Measurements from ENCODE around the gene GLI3.

The GLI3 gene

GRCh38 chr7:42192851-42193461 lies 44.1 kb downstream of the GLI3 start (continued):
- peak; percentile 66; the same call in 1 of the 2 replicates for TF ChIP-seq ZNF398 (tag by site-specific recombination; IDR thresholded peaks at IDR 0.05)

- CTCF ChIA-PET = interaction anchor here (1.0 kb wide), 1 partner anchor 251 kb away, joined by 3 read pairs; no protein-coding TSS in a partner anchor
- Histone ChIP-seq H3K36me3 (ENCODE audit: control insufficient read depth in 2 of 2, insufficient read depth in 1 of 2, low read length in 2 of 2) (no peaks in the 10 kb centered on the region), H3K9me3 (ENCODE audit: control insufficient read depth, insufficient read depth, low read depth, low read length) (no peaks in the 10 kb centered on the region), H3K27ac (ENCODE audit: extremely low read depth, low read depth, low read length) (0 out of 2 replicates have a peak overlapping the region, but pooled peaks have one; percentile 87), H3K4me1 (ENCODE audit: control insufficient read depth, insufficient read depth, low read length) (peaks cover 26% of the 10 kb centered on the region), H3K4me3 (ENCODE audit: low read depth, low read length) (no peak overlapping the region)
- no peak for TF ChIP-seq ZNF76 (tag by site-specific recombination; IDR thresholded peaks at IDR 0.05; ENCODE audit: borderline replicate concordance, low read depth)
- 0 out of 2 replicates have a peak, but pooled peaks have one; percentile 39 for TF ChIP-seq PRDM6 (tag by site-specific recombination; IDR thresholded peaks at IDR 0.05)
- POLR2A ChIA-PET = no interaction called here
These were observed 44.9 kb downstream of the GLI3 start for GRCh38 chr7:42192066-42192465.

DNA sequence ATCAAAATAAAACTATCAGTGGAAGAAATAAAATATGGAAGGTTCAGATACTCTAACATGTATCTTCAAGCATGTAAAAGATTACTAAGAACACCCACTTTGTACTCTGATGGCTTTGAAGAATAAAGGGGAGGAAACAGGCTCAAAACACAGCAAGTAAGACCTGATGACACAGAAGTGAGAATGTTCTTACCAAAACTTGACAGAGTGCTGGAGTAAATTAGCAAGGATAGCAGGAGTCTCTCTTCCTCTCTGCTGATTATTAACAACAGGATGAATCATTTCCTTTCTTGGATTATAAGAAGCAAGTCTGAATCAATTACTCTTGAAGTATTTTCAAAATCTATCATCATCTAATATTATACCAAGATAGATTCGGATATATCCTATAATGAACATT lies 47.5 kb downstream of the GLI3 start:
- H3K9me3 ChIP-seq (ENCODE audit: control insufficient read depth, insufficient read depth, low read depth, low read length) = no peaks in the 10 kb centered on the region
- CTCF ChIA-PET = no interaction called here
- peaks cover 25% of the 10 kb centered on the region for H3K4me1 ChIP-seq (ENCODE audit: control insufficient read depth, insufficient read depth, low read length)
- no peak overlapping the region for H3K27ac ChIP-seq (ENCODE audit: extremely low read depth, low read depth, low read length)
- no peaks in the 10 kb centered on the region for H3K36me3 ChIP-seq (ENCODE audit: control insufficient read depth in 2 of 2, insufficient read depth in 1 of 2, low read length in 2 of 2)
- H3K4me3 ChIP-seq (ENCODE audit: low read depth, low read length) = no peak overlapping the region
- no peak for TF ChIP-seq ZNF548 (tag by site-specific recombination; IDR thresholded peaks at IDR 0.05)
- TF ChIP-seq, protein P1, sequence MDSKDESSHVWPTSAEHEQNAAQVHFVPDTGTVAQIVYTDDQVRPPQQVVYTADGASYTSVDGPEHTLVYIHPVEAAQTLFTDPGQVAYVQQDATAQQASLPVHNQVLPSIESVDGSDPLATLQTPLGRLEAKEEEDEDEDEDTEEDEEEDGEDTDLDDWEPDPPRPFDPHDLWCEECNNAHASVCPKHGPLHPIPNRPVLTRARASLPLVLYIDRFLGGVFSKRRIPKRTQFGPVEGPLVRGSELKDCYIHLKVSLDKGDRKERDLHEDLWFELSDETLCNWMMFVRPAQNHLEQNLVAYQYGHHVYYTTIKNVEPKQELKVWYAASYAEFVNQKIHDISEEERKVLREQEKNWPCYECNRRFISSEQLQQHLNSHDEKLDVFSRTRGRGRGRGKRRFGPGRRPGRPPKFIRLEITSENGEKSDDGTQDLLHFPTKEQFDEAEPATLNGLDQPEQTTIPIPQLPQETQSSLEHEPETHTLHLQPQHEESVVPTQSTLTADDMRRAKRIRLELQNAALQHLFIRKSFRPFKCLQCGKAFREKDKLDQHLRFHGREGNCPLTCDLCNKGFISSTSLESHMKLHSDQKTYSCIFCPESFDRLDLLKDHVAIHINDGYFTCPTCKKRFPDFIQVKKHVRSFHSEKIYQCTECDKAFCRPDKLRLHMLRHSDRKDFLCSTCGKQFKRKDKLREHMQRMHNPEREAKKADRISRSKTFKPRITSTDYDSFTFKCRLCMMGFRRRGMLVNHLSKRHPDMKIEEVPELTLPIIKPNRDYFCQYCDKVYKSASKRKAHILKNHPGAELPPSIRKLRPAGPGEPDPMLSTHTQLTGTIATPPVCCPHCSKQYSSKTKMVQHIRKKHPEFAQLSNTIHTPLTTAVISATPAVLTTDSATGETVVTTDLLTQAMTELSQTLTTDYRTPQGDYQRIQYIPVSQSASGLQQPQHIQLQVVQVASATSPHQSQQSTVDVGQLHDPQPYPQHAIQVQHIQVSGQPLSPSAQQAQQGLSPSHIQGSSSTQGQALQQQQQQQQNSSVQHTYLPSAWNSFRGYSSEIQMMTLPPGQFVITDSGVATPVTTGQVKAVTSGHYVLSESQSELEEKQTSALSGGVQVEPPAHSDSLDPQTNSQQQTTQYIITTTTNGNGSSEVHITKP (tag by site-specific recombination; IDR thresholded peaks at IDR 0.05) = no peak
- no peak for TF ChIP-seq KLF17 (tag by site-specific recombination; IDR thresholded peaks at IDR 0.05)
- POLR2A ChIA-PET = no interaction called here

DNA sequence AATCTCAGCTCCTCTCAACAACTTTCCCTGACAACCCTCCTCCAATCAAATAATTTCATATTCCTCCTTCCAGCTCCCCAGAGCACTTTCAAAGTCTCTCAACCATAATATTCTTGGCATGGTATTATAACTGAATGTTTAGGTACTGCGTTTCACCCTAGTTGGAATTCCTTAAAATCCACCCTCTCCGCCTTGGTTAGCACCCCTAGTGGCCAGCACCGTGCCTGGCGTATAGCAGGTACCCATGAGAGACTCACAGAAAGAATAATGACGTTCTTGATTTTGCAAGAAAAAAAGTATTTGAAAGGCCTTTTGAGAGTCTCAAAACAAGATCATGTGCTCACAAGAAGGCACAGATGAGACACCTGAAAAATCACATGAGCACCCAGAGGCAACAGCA lies 50.9 kb downstream of the GLI3 start:
- Histone ChIP-seq H3K27ac (ENCODE audit: extremely low read depth, low read depth, low read length) (no peak overlapping the region), H3K4me3 (ENCODE audit: low read depth, low read length) (no peak overlapping the region), H3K4me1 (ENCODE audit: control insufficient read depth, insufficient read depth, low read length) (no peaks in the 10 kb centered on the region), H3K9me3 (ENCODE audit: control insufficient read depth, insufficient read depth, low read depth, low read length) (no peaks in the 10 kb centered on the region; the same call in 1 of the 2 replicates), H3K36me3 (ENCODE audit: control insufficient read depth in 2 of 2, insufficient read depth in 1 of 2, low read length in 2 of 2) (no peaks in the 10 kb centered on the region)
- ChIA-PET CTCF (interaction anchor here (0.6 to 2.3 kb wide), 13 partner anchors 9 to 246 kb away, joined by 3 to 13 read pairs (median 3); no protein-coding TSS in a partner anchor), POLR2A (no interaction called here)
- TF ChIP-seq ZNF426 (tag by site-specific recombination; IDR thresholded peaks at IDR 0.05) (no peak), ZNF529 (tag by site-specific recombination; IDR thresholded peaks at IDR 0.05; ENCODE audit: insufficient replicate concordance) (no peak), IKZF3 (tag by site-specific recombination; IDR thresholded peaks at IDR 0.05) (no peak), HOXA7 (CRISPR knock-in tag; IDR thresholded peaks at IDR 0.05; ENCODE audit: borderline replicate concordance) (no peak)
- TF ChIP-seq, protein P2, sequence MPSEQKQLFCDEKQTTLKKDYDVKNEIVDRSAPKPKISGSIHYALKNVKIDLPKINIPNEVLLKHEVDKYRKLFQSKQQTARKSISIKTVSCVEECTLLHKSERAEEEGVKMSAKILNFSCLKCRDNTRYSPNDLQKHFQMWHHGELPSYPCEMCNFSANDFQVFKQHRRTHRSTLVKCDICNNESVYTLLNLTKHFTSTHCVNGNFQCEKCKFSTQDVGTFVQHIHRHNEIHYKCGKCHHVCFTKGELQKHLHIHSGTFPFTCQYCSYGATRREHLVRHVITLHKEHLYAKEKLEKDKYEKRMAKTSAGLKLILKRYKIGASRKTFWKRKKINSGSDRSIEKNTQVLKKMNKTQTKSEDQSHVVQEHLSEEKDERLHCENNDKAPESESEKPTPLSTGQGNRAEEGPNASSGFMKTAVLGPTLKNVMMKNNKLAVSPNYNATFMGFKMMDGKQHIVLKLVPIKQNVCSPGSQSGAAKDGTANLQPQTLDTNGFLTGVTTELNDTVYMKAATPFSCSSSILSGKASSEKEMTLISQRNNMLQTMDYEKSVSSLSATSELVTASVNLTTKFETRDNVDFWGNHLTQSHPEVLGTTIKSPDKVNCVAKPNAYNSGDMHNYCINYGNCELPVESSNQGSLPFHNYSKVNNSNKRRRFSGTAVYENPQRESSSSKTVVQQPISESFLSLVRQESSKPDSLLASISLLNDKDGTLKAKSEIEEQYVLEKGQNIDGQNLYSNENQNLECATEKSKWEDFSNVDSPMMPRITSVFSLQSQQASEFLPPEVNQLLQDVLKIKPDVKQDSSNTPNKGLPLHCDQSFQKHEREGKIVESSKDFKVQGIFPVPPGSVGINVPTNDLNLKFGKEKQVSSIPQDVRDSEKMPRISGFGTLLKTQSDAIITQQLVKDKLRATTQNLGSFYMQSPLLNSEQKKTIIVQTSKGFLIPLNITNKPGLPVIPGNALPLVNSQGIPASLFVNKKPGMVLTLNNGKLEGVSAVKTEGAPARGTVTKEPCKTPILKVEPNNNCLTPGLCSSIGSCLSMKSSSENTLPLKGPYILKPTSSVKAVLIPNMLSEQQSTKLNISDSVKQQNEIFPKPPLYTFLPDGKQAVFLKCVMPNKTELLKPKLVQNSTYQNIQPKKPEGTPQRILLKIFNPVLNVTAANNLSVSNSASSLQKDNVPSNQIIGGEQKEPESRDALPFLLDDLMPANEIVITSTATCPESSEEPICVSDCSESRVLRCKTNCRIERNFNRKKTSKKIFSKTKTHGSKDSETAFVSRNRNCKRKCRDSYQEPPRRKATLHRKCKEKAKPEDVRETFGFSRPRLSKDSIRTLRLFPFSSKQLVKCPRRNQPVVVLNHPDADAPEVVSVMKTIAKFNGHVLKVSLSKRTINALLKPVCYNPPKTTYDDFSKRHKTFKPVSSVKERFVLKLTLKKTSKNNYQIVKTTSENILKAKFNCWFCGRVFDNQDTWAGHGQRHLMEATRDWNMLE (tag by site-specific recombination; conservative IDR thresholded peaks at IDR 0.05; ENCODE audit: low read depth) = no peak
- TF ChIP-seq, protein P3, sequence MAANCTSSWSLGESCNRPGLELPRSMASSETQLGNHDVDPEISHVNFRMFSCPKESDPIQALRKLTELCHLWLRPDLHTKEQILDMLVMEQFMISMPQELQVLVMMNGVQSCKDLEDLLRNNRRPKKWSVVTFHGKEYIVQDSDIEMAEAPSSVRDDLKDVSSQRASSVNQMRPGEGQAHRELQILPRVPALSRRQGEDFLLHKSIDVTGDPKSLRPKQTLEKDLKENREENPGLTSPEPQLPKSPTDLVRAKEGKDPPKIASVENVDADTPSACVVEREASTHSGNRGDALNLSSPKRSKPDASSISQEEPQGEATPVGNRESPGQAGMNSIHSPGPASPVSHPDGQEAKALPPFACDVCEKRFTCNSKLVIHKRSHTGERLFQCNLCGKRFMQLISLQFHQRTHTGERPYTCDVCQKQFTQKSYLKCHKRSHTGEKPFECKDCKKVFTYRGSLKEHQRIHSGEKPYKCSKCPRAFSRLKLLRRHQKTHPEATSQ (tag by site-specific recombination; IDR thresholded peaks at IDR 0.05) = no peak
